K562 (cell line): Measurements from ENCODE around the gene DHDDS. TPM values are rescaled to one million over a fixed set of nuclear protein-coding genes. Genes with fewer than 3 reads are reported as not detected.
A peak's percentile ranks its signal among the peaks of the same experiment; 100 is the strongest.

Experiments used
- CBFA2T3 ChIP-seq: fragments of 450-650 bp; IDR thresholded peaks from 2 replicates; pipeline ENCODE4 v1.6.1; 2017
- CTBP1 ChIP-seq: fragments of 450-650 bp; IDR thresholded peaks from 2 replicates; pipeline ENCODE4 v1.6.1; 2016; ENCODE audit warnings: borderline replicate concordance
- HDAC8 ChIP-seq: fragments of 450-650 bp; IDR thresholded peaks from 2 replicates; pipeline ENCODE4 v1.6.1; 2016; ENCODE audit warnings: mild to moderate bottlenecking, missing genetic modification characterization, moderate library complexity, missing compliant biosample characterization
- KAT7 ChIP-seq: sonication (generic); formaldehyde crosslinking; IDR thresholded peaks from 2 replicates; pipeline ENCODE4 v1.8.0; 2022; ENCODE audit warnings: missing genetic modification reagents, mild to moderate bottlenecking, borderline replicate concordance
- KLF10 ChIP-seq: fragments of 250-450 bp; sonication (Bioruptor Pico); IDR thresholded peaks from 2 replicates; pipeline ENCODE4 v1.6.1; 2021; ENCODE audit warnings: matching md5 sums
- MITF ChIP-seq: IDR thresholded peaks from 2 replicates; pipeline ENCODE4 v1.6.1; 2014; ENCODE audit warnings: antibody characterized with exemption
- STAT5A ChIP-seq: IDR thresholded peaks from 2 replicates; pipeline ENCODE4 v1.6.1; 2012; ENCODE audit warnings: low read length, inconsistent platforms, borderline replicate concordance
- STAT6 ChIP-seq: sonication (generic); formaldehyde crosslinking; IDR thresholded peaks from 2 replicates; pipeline ENCODE4 v1.8.1; 2023; ENCODE audit warnings: mild to moderate bottlenecking, missing genetic modification reagents
- TAF9B ChIP-seq: fragments of 450-650 bp; IDR thresholded peaks from 2 replicates; pipeline ENCODE4 v1.6.1; 2018; ENCODE audit warnings: mild to moderate bottlenecking; ENCODE audit not compliant: partially characterized antibody
- TCF7 ChIP-seq: sonication (generic); IDR thresholded peaks from 2 replicates; pipeline ENCODE4 v1.6.1; 2016; ENCODE audit warnings: antibody characterized with exemption, borderline replicate concordance
- TEAD4 ChIP-seq, 2 experiments: sonication (generic) in 1 of 2; formaldehyde crosslinking in 1 of 2; IDR thresholded peaks; 2 replicates each; pipeline versions ENCODE4 v1.6.1 to v1.8.0; 2012 to 2022; ENCODE audit warnings: borderline replicate concordance in 1 of 2, inconsistent platforms in 1 of 2, low read length in 1 of 2, mild to moderate bottlenecking in 1 of 2, missing genetic modification reagents in 1 of 2
- THAP12 ChIP-seq: fragments of 250-450 bp; sonication (Bioruptor Pico); IDR thresholded peaks from 2 replicates; pipeline ENCODE4 v1.9.0; 2021; ENCODE audit warnings: mild to moderate bottlenecking, inconsistent platforms
- ZBED1 ChIP-seq: IDR thresholded peaks from 2 replicates; pipeline ENCODE4 v1.6.1; 2014
- ZNF133 ChIP-seq: fragments of 250-450 bp; sonication (Bioruptor Pico); IDR thresholded peaks from 2 replicates; pipeline ENCODE4 v1.4.0; 2020; ENCODE audit warnings: mild to moderate bottlenecking
- ZNF449 ChIP-seq: fragments of 250-450 bp; sonication (Bioruptor Pico); IDR thresholded peaks from 2 replicates; pipeline ENCODE4 v1.8.0; 2022; ENCODE audit warnings: moderate library complexity, mild to moderate bottlenecking, inconsistent platforms
- ZNF589 ChIP-seq: fragments of 200-800 bp; sonication (Bioruptor generic); IDR thresholded peaks from 2 replicates; pipeline ENCODE4 v1.6.1; 2016; ENCODE audit warnings: low read depth, missing genetic modification characterization, missing compliant biosample characterization
- ZNF764 ChIP-seq: fragments of 250-450 bp; sonication (Bioruptor Pico); IDR thresholded peaks from 2 replicates; pipeline ENCODE4 v1.4.0; 2020; ENCODE audit warnings: low read depth, mild to moderate bottlenecking, moderate library complexity
- ZNF79 ChIP-seq: fragments of 250-450 bp; sonication (Bioruptor Pico); IDR thresholded peaks from 2 replicates; pipeline ENCODE4 v1.4.0; 2020; ENCODE audit warnings: low read depth, mild to moderate bottlenecking, moderate library complexity
- polyA plus RNA-seq, 8 experiments: library from polyadenylated mRNA; depleted of rRNA in 4 of 8; stranded (reverse) in 5 of 8; unstranded in 3 of 8; fragments of >200 nt; fragmentation: Nextera tagmentation in 2 of 8; fragmentation: Illumina TruSeq in 1 of 8; extraction: Ambion mirVana in 2 of 8; extraction: Trizol in 1 of 8; gene quantifications; 2 replicates each; pipeline versions ENCODE4 v1.2.1 to v1.2.3, GENCODE V29; 2011 to 2014; ENCODE audit warnings: inconsistent platforms in 1 of 8, missing spikeins in 1 of 8
- total RNA-seq, 7 experiments: library from RNA; depleted of rRNA in 6 of 7; stranded (reverse); fragments of >200 nt in 6 of 7; fragmentation: Illumina TruSeq in 2 of 7; extraction: Trizol in 2 of 7; gene quantifications; 2 replicates each; pipeline versions ENCODE4 v1.2.1 to v1.2.3, GENCODE V29; 2011 to 2021; ENCODE audit warnings: low replicate concordance in 1 of 7

Gene DHDDS
- total and polyA plus RNA-seq, 9 of the 15 experiments (the other 6 are each of a cell fraction or from before 2014, with no cell fraction given) = 33.3 to 55.0 (median 44.3) TPM

GRCh38 chr1:26472901-26473845, 41.1 kb downstream of the DHDDS start (continued):
- TF ChIP-seq ZNF589 (CRISPR knock-in tag) (no peak), ZNF79 (CRISPR knock-in tag) (no peak), STAT5A (no peak), ZBED1 (no peak), CTBP1 (peak; percentile 75), TAF9B (no peak), KLF10 (CRISPR knock-in tag) (no peak), MITF (peak; percentile 93), CBFA2T3 (no peak; the same call in 1 of the 2 replicates), STAT6 (CRISPR knock-in tag) (no peak; the same call in none of the 2 replicates), TEAD4 (IDR thresholded peaks at IDR 0.05; ENCODE audit: low read length) (no peak), TEAD4 (CRISPR knock-in tag; IDR thresholded peaks at IDR 0.05; ENCODE audit: borderline replicate concordance) (no peak), THAP12 (peak; percentile 63), TCF7 (0 out of 2 replicates have a peak, but pooled peaks have one; percentile 41), ZNF764 (CRISPR knock-in tag) (no peak), ZNF133 (CRISPR knock-in tag) (no peak), ZNF449 (CRISPR knock-in tag) (no peak), KAT7 (CRISPR knock-in tag) (no peak), HDAC8 (tag) (no peak)
